Endothelial cell (in vitro differentiated cells): ENCODE data around the gene CLIP4. TPM values are rescaled to one million over a fixed set of nuclear protein-coding genes. Genes with fewer than 3 reads are reported as not detected.

ENCODE experiments used
- DNase-seq: peaks from one replicate; pipeline ENCODE4 v3.0.0; 2021; ENCODE audit warnings: low spot score
- H3K27ac Mint-ChIP-seq: one replicate; pipeline ENCODE4 v1.8.0; 2021; ENCODE audit warnings: mixed read lengths, inconsistent platforms; ENCODE audit not compliant: unreplicated experiment
- H3K27me3 Mint-ChIP-seq: one replicate; pipeline ENCODE4 v1.8.0; 2021; ENCODE audit warnings: mild to moderate bottlenecking, moderate library complexity, mixed read lengths, inconsistent platforms; ENCODE audit not compliant: unreplicated experiment
- H3K36me3 Mint-ChIP-seq: one replicate; pipeline ENCODE4 v1.8.0; 2021; ENCODE audit warnings: mild to moderate bottlenecking, low read depth, mixed read lengths, inconsistent platforms; ENCODE audit not compliant: unreplicated experiment
- H3K4me1 Mint-ChIP-seq: one replicate; pipeline ENCODE4 v1.8.0; 2021; ENCODE audit warnings: mild to moderate bottlenecking, mixed read lengths, inconsistent platforms; ENCODE audit not compliant: unreplicated experiment
- H3K4me3 Mint-ChIP-seq: one replicate; pipeline ENCODE4 v1.8.0; 2021; ENCODE audit warnings: mild to moderate bottlenecking, mixed read lengths, inconsistent platforms; ENCODE audit not compliant: unreplicated experiment
- H3K9me3 Mint-ChIP-seq: one replicate; pipeline ENCODE4 v1.8.0; 2021; ENCODE audit warnings: mixed read lengths, inconsistent platforms; ENCODE audit not compliant: unreplicated experiment
- total RNA-seq: library from RNA; stranded (reverse); fragmentation: NEBNext Ultra II Directional; extraction: Animal tissue kit (Norgen Biotek cat#: 25700); gene quantifications from one replicate; pipeline ENCODE4 v1.2.1, GENCODE V29; 2021; ENCODE audit not compliant: unreplicated experiment
- TF ChIP-seq, protein P1 (sequence below): fragments of 200-600 bp; sonication (generic); IDR thresholded peaks from one replicate; pipeline ENCODE4 v1.5.0; 2021; ENCODE audit warnings: antibody characterized with exemption; ENCODE audit not compliant: unreplicated experiment

Gene CLIP4
- total RNA-seq, 1 donor from 2014 or later = 0.46 TPM

DNA sequence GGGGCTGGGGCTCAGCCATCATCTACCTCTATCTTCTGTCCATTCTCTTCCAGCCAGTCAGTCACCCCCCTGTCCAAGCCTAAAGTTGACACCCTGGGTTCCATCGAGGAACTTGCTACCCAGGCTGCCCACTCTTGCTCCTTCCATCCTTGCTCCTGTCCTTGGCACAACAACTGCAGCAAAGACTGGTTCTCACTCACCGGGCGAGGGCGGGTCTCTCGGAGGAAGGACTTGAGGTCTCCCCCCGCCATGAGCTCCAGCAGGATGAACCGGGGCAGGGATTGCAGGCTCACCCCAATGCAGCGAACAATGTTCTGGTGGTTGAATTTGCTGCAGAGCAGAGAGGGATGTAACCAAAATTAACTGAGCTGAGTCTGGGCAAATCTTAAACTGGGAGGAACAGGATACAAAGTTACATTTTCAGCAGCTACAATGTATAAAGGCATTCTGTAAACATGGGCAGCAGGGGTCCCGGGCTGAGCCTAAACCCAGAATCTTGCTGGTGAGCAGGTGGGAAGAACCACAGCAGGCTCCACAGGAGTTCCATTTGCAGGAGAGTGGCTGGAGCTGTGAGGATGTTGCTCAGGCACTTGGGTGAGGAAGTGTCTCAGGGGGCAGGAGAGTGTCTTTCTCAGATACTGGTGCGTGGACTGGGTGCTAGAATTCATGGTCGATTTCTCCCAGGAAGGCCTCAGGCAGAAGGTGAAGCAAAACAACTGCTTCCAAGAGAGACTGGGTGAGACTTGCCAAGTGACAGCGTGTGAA is 105.5 kb downstream of the CLIP4 start:
- TF ChIP-seq, protein P1, sequence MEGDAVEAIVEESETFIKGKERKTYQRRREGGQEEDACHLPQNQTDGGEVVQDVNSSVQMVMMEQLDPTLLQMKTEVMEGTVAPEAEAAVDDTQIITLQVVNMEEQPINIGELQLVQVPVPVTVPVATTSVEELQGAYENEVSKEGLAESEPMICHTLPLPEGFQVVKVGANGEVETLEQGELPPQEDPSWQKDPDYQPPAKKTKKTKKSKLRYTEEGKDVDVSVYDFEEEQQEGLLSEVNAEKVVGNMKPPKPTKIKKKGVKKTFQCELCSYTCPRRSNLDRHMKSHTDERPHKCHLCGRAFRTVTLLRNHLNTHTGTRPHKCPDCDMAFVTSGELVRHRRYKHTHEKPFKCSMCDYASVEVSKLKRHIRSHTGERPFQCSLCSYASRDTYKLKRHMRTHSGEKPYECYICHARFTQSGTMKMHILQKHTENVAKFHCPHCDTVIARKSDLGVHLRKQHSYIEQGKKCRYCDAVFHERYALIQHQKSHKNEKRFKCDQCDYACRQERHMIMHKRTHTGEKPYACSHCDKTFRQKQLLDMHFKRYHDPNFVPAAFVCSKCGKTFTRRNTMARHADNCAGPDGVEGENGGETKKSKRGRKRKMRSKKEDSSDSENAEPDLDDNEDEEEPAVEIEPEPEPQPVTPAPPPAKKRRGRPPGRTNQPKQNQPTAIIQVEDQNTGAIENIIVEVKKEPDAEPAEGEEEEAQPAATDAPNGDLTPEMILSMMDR = no peak
- H3K27ac Mint-ChIP-seq = no peak overlapping the region
- H3K36me3 Mint-ChIP-seq = peaks cover 3% of the 10 kb centered on the region
- H3K9me3 Mint-ChIP-seq = no peaks in the 10 kb centered on the region
- no peak overlapping the region for H3K4me3 Mint-ChIP-seq
- H3K27me3 Mint-ChIP-seq = peaks cover 15% of the 10 kb centered on the region
- DNase-seq = no peak
- no peaks in the 10 kb centered on the region for H3K4me1 Mint-ChIP-seq

DNA sequence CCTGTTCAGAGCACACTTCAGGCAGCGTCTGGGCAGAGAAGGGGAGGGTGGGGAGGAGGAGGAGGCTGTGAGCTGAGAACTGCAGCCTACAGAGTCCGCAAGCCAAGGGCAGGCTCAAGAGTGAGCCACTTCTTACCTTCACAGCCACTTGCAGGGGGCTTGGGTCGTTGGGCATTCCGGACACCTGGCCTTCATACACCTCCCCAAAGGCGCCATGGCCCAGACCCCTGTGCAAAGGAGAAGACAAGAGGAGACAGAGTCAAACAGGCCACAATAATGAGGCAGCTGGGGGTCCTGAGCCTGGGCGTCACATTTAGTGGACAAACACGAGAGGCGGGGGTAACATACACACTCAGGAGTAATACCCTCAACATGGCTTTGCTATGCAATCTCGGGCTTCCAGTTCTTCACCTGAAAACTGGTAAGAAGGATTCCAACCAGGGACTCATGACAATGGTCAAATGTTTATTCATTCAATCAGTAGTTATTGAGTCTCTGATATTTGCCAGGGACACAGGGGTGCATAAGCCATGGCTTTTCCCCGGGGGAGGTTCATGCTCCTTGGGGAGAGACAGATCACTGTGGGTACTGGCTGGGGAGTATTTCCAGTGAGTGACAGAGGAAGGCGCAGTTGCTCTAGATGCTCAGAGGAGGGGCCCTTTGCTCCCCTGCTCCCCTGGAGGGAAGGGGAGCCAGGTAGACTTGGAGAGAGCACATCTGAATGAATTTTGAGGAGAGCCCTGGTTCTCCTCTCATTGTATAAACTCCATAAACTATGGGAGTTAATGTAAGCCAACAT is 107.4 kb downstream of the CLIP4 start:
- H3K27ac Mint-ChIP-seq = no peak overlapping the region
- TF ChIP-seq, protein P1 = no peak
- H3K27me3 Mint-ChIP-seq = peaks cover 15% of the 10 kb centered on the region
- no peak overlapping the region for H3K4me3 Mint-ChIP-seq
- H3K4me1 Mint-ChIP-seq = no peaks in the 10 kb centered on the region
- H3K36me3 Mint-ChIP-seq = peaks cover 3% of the 10 kb centered on the region
- no peak for DNase-seq
- H3K9me3 Mint-ChIP-seq = no peaks in the 10 kb centered on the region

DNA sequence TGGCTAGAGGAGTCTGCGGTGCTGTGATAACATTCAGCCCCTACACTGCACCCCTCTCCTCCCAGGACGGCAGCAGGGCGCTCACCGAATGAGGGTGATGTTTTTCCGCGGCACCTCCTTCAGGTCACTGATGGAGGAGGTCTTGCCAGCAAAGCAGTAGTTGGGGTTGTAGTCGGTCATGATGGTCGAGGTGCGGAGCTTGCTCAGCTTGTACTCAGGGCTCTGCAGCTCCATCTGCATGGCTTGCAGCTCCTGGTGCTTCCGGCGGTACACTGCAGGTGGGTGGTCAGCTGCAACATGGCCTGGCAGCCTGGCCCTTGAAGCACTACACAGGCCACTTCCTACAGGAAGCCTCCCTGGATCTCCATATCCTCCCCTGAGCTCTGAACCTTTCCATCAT is 108.0 kb downstream of the CLIP4 start:
- H3K27ac Mint-ChIP-seq = no peak overlapping the region
- H3K9me3 Mint-ChIP-seq = no peaks in the 10 kb centered on the region
- no peak for DNase-seq
- TF ChIP-seq, protein P1 = no peak
- peaks cover 3% of the 10 kb centered on the region for H3K36me3 Mint-ChIP-seq
- H3K27me3 Mint-ChIP-seq = peaks cover 13% of the 10 kb centered on the region
- no peaks in the 10 kb centered on the region for H3K4me1 Mint-ChIP-seq
- no peak overlapping the region for H3K4me3 Mint-ChIP-seq

DNA sequence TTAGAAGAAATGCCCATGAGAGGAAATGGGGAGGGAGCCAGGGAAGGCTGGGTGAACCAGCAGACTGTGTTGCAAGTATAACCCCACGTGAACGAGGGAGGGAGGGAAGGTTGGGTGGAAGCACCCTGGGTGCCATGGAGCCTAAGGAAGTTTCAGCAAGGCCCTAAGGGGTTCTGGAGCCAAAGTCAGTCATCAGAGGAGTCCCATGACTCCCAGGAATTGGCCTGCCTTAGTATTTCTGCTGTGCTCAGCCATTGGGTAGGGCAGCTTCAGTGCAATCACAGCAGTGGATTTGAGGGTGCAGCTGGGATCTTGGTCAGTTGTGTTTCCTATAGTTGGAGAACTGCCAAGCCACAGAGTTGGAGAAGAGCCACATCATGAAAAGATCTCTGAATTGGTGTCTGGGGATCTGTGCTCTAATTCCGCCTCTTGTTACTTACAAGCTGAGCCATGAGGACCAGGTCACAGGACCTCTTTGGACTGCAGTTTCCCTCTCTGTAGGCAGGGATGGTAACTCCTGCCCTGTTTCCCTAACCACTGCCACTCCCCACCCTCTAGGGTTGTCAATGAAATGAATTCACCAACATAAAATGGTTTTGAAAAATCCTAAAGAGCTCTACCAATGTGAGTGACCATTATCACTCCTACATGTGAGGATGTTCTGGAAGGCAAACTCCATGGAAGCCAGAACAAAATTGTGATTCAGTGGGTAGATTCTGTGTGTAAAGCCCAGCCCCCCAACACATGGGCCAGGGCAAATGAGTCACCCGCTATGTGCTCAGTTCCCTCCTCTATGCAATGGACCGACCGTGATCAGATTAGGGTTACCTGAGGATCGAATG is 108.9 kb downstream of the CLIP4 start:
- H3K27ac Mint-ChIP-seq = no peak overlapping the region
- no peaks in the 10 kb centered on the region for H3K4me1 Mint-ChIP-seq
- no peak for DNase-seq
- no peak overlapping the region for H3K4me3 Mint-ChIP-seq
- H3K36me3 Mint-ChIP-seq = peaks cover 3% of the 10 kb centered on the region
- no peaks in the 10 kb centered on the region for H3K9me3 Mint-ChIP-seq
- H3K27me3 Mint-ChIP-seq = peaks cover 12% of the 10 kb centered on the region
- TF ChIP-seq, protein P1 = no peak
